LNCAP (cell line): ENCODE results near the gene KMT5C.

Source experiments
- TF ChIP-seq, protein P1 (sequence below): fragments of 450-650 bp; IDR thresholded peaks from 2 replicates; pipeline ENCODE4 v1.5.1; 2017; ENCODE audit warnings: mild to moderate bottlenecking

Gene KMT5C

DNA sequence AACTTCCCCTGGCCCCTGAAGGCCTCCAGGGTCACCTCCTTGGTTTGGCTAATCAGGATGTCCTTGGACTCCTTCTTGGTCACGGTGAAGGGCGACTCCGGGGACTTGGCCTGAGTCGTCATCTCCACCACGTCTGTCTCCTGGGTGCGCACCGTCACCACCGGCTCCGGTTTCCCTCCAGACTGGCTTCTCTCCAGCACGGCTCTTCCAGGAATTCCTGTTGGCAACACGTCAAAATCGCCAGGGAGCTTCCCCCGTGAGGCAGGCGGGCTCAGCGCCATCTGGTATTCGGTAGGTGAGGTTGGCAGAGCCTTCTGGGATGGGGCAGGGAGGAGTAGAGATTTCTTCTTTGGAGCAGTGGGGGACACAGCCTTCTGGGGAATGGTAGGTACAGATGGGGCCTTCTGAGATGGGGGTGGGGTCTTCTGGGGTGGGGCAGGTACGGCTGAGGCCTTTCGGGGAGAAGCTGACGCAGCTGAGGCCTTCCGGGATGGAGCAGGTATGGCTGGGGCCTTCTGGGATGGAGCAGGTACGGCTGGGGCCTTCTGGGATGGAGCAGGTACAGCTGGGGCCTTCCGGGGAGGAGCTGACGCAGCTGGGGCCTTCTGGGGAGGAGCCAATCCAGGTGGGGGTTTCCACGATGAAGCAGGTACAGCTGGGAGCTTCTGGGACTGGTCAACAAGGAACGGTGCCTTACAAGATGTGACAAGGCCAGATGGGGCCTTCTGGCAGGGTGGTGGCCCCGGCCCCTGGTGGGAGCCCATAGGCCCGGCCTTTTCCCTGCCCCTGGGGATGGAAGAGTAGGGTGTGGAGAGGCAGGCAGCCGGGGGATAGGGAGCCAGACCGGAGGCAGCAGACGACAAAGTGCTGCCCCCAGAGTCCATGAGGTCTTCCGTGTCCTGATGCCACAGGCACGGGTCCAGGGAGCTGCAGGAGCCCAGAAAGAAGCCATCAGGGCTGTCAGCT is 19.6 kb downstream of the KMT5C start:
- TF ChIP-seq, protein P1, sequence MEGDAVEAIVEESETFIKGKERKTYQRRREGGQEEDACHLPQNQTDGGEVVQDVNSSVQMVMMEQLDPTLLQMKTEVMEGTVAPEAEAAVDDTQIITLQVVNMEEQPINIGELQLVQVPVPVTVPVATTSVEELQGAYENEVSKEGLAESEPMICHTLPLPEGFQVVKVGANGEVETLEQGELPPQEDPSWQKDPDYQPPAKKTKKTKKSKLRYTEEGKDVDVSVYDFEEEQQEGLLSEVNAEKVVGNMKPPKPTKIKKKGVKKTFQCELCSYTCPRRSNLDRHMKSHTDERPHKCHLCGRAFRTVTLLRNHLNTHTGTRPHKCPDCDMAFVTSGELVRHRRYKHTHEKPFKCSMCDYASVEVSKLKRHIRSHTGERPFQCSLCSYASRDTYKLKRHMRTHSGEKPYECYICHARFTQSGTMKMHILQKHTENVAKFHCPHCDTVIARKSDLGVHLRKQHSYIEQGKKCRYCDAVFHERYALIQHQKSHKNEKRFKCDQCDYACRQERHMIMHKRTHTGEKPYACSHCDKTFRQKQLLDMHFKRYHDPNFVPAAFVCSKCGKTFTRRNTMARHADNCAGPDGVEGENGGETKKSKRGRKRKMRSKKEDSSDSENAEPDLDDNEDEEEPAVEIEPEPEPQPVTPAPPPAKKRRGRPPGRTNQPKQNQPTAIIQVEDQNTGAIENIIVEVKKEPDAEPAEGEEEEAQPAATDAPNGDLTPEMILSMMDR, result no peak

DNA sequence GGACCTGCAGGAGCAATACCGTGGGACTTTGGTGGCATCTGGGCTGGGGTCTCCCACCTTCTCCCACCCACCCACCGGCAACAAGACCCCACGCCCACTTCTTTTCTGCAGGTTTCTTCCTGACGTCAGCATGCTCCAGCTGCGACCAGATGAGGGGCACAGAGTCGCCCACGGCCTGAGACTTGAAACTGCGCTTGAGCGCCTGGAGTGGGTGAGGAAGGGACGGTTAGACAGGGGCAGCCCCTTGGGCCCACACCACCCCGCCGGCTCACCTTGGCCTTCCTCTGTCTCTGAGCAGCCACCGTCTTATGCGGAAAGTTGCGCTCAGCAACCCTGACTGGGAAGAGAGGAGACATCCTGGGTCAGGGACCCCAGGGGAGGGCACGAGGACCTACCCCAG is 21.2 kb downstream of the KMT5C start:
- TF ChIP-seq, protein P1, result no peak

- TF ChIP-seq, protein P1, result no peak
Observed at GRCh38 chr19:55362174-55362989, 22.7 kb downstream of the KMT5C start.

- TF ChIP-seq, protein P1, result no peak
Observed at GRCh38 chr19:55362990-55363716, 23.5 kb downstream of the KMT5C start, which contains the start of gene GARIN5B. Gene GARIN5B, minus strand, starts transcription at chr19:55363260. Its CDS starts 194 bp downstream, at chr19:55363066.

DNA sequence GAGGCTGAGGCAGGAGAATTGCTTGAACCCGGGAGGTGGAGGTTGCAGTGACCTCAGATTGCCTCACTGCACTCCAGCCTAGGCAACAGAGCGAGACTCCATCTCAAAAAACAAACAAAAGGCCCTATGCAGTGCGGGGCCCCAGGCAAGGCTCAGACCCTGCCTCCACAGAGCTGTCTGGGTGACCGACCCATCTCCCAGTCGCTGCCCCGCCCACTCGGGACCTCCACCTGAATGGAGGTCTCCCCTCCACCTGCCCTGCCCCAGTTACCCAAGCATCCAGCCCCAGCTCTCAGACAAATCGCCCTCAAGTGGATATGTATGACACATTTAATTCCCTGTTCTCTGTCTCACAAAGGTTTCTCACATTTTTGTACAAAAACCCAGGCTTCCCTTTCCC is 25.6 kb downstream of the KMT5C start:
- TF ChIP-seq, protein P1, result no peak

- TF ChIP-seq, protein P1, result no peak
Observed at GRCh38 chr19:55365964-55366363, 26.3 kb downstream of the KMT5C start.

DNA sequence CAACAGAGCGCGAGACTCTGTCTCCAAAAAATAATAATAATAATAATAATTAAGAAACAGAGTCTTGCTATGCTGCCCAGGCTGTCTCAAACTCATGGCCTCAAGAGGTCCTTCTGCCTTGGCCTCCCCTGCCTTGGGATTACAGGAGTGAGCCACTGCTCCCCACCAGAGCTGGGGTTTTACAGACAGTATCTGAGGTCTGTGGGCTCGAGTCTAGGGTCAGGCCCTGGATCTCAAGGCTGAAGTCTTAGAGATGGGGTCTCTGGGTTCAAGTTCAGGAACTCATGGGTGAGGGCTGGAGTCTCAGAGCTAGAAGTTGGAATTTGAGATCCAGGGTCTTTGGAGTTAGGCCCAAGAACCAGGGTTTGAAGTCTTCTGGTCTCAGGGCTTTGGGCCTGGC is 27.1 kb downstream of the KMT5C start:
- TF ChIP-seq, protein P1, result no peak
